ENCODE data around the gene CENPN.
A peak's percentile ranks its signal among the peaks of the same experiment; 100 is the strongest.

CENPN gene

GRCh38 chr16:81077076-81077940 is 70.3 kb downstream of the CENPN start, which contains the start of gene C16orf46:
C16orf46 (minus strand) TSS chr16:81077238; CDS start chr16:81063955, 13,283 bp downstream.
- DNase-seq (ENCODE audit: low spot score) = peak; percentile 96

GRCh38 chr16:81080233-81080632 is 73.2 kb downstream of the CENPN start:
- DNase-seq (ENCODE audit: low spot score) = no peak

- no peak for DNase-seq (ENCODE audit: low spot score)
Measured at GRCh38 chr16:81081014-81081413, 74.0 kb downstream of the CENPN start.
